IPS-15b (cell line): Measurements from ENCODE around the gene ZNF345.

Source experiments
- H3K27me3 ChIP-seq: one replicate; pipeline ENCODE4 v1.6.1; 2013; ENCODE audit warnings: low read length; ENCODE audit not compliant: control insufficient read depth, insufficient read depth
- H3K36me3 ChIP-seq: one replicate; pipeline ENCODE4 v1.6.1; 2013; ENCODE audit warnings: low read length; ENCODE audit not compliant: control insufficient read depth, insufficient read depth
- H3K4me1 ChIP-seq: one replicate; pipeline ENCODE4 v1.6.1; 2013; ENCODE audit warnings: mild to moderate bottlenecking, low read length; ENCODE audit not compliant: control insufficient read depth, insufficient read depth
- H3K4me3 ChIP-seq: one replicate; pipeline ENCODE4 v1.5.1; 2013; ENCODE audit warnings: low read depth, low read length
- H3K9ac ChIP-seq: one replicate; pipeline ENCODE4 v1.6.1; 2013; ENCODE audit warnings: low read depth, mild to moderate bottlenecking, low read length
- H3K9me3 ChIP-seq: one replicate; pipeline ENCODE4 v1.6.1; 2013; ENCODE audit warnings: mild to moderate bottlenecking, low read length; ENCODE audit not compliant: control insufficient read depth, insufficient read depth

Gene ZNF345

DNA sequence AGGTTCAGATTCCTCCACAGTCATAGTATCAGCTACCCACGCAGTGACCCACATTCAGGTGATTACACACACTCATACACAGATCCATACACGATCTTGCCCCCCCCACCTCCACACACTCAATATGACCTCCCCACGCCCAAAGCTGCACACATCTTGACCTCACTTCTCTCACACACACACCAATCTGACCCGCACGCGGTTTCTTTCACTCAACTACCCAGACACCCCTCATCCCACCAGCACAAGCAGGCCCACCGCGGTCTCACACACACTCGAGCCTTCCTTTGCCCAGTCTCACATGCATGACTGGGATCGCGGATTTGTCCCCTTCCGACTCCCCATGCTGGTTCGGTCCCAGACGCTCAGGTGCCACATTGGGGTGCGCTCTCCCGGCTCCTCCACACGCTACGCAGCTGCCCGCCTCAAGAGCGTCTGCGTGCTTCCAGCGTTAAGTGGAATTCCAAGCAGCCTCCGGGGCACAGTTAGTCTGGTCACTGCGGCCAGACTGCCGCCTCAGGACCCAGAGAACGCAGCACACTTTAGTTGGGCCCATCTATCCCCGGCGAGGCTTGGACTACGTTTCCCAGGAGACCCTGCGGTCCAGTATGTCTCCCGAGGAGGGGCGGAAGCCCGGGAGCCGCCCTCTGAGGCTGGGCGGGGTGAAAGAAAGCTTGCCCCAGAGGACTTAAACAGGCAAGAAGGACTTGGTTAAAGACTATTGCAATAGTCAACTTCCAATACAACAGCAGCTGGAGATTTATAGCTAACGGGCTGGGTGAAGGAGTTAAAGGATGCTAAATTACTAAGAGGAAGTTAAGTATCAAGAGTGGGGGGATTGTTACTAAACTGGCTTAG, 746 bp upstream of the ZNF345 start:
- Histone ChIP-seq H3K36me3 (peaks cover 6% of the 10 kb centered on the region), H3K4me1 (peaks cover 4% of the 10 kb centered on the region), H3K27me3 (no peaks in the 10 kb centered on the region), H3K4me3 (peak overlapping the region; percentile 91), H3K9me3 (no peaks in the 10 kb centered on the region), H3K9ac (peak overlapping the region; percentile 95)

GRCh38 chr19:36851898-36852297, 1.2 kb downstream of the ZNF345 start:
- Histone ChIP-seq H3K4me3 (peak overlapping the region; percentile 91), H3K9ac (no peak overlapping the region), H3K9me3 (no peaks in the 10 kb centered on the region), H3K36me3 (peaks cover 6% of the 10 kb centered on the region), H3K27me3 (no peaks in the 10 kb centered on the region), H3K4me1 (peaks cover 4% of the 10 kb centered on the region)

GRCh38 chr19:36876993-36877938, 26.6 kb downstream of the ZNF345 start:
- no peaks in the 10 kb centered on the region for H3K4me1 ChIP-seq
- H3K9ac ChIP-seq: no peak overlapping the region
- H3K4me3 ChIP-seq: no peak overlapping the region
- H3K36me3 ChIP-seq: no peaks in the 10 kb centered on the region
- H3K9me3 ChIP-seq: peaks cover 30% of the 10 kb centered on the region
- H3K27me3 ChIP-seq: no peaks in the 10 kb centered on the region

DNA sequence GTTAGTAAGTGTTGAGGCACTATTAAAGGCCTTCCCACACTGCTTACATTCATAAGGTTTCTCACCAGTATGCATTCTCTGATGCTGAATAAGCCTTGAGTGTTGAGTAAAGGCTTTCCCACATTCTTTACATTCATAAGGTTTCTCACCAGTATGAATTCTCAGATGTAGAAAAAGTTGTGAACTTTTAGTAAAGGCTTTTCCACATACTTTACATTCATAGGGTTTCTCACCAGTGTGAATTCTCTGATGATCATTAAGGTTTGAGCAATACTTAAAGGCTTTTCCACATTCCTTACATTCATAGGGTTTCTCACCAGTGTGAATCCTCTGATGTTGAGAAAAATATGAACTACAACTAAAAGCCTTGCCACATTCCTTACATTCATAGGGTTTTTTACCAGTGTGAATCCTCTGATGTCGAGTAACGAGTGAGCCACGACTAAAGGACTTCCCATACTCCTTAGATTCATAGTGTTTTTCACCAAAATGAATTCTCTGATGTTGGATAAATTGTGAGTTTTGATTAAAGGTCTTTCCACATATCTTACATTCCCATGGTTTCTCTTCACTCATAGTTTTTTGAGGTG, 41.2 kb downstream of the ZNF345 start:
- Histone ChIP-seq H3K27me3 (no peaks in the 10 kb centered on the region), H3K9ac (no peak overlapping the region), H3K9me3 (peaks cover 50% of the 10 kb centered on the region), H3K4me1 (no peaks in the 10 kb centered on the region), H3K36me3 (peaks cover 10% of the 10 kb centered on the region), H3K4me3 (no peak overlapping the region)

- Histone ChIP-seq H3K4me3 (no peak overlapping the region), H3K27me3 (no peaks in the 10 kb centered on the region), H3K36me3 (peaks cover 10% of the 10 kb centered on the region), H3K9ac (no peak overlapping the region), H3K9me3 (peaks cover 49% of the 10 kb centered on the region), H3K4me1 (no peaks in the 10 kb centered on the region)
Observed at GRCh38 chr19:36894849-36895383, 44.2 kb downstream of the ZNF345 start.

DNA sequence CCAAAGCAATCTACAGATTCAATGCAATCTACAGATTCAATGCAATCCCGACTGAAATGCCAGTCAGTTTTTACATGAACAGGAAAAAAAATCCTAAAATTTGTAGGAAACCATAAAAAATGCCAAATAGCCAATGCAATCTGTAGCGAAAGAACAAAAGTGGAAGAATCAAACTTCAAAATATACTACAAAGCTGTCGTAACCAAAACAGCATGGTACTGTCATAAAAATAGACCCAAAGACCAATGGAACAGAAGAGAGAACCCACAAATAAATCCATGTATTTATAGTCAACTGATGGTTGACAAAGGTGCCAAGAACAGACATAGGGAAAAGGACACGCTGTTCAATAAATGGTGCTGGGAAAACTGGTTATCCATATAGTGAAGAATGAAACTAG, 47.7 kb downstream of the ZNF345 start:
- Histone ChIP-seq H3K4me3 (no peak overlapping the region), H3K9me3 (peaks cover 22% of the 10 kb centered on the region), H3K36me3 (no peaks in the 10 kb centered on the region)

DNA sequence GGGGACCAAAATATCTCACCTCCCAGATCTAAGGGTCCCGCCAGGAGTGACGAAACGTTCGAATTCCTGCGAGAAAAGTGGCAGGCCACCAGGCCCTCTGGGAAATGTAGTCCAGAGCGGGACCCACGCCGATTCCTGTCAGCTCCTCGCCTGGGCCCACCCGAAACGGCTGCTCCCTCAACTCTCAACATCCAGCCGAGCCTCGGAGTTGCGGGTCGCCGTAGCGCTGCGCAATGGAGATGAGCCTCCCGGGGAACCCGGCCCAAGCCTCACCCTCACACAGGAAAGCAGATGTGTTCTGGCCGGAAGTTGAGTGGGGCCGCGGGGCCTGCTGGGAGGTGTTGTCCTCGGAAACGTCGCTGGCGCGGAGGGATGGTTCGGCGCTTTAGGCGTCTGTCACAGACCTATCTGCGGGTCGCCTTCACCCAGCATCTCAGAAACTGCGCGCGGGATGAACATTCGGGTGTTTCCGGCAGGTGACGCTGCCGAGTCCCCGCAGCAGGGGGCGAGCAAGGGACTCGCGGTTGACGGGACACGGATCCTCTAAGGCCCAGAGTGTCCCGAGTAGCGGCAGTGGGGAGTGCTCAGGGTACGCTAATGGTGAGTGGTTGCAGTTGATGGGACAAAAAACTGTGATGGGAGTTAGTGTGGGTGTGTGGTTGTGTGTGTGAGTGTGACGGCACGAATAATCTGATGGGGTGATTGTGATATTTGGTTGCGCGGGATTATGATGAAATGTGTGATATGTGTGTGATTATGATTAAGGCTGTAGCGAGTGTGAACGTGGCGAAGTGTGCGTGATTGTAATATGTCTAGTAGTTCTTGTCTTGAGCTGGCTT, 65.5 kb downstream of the ZNF345 start, which contains the start of the genes ZNF568 and ZNF829:
TSS of gene ZNF568 (plus strand) at position 341 of the 839 bp plus-strand sequence. CDS start 6,439 bp downstream, outside the sequence.
TSS of gene ZNF829 (minus strand) at position 300 of the 839 bp plus-strand sequence. CDS start 1,124 bp downstream, outside the sequence.
- Histone ChIP-seq H3K9me3 (no peaks in the 10 kb centered on the region), H3K4me3 (peak within 1 kb of the TSS; percentile 97), H3K27me3 (no peaks in the 10 kb centered on the region), H3K36me3 (no peaks in the 10 kb centered on the region), H3K9ac (peak within 1 kb of the TSS; percentile 57), H3K4me1 (no peaks in the 10 kb centered on the region)

More for the DNA sequence above, 47.7 kb downstream of the ZNF345 start:
- Histone ChIP-seq H3K4me1 (no peaks in the 10 kb centered on the region), H3K9ac (no peak overlapping the region), H3K27me3 (no peaks in the 10 kb centered on the region)

GRCh38 chr19:36916991-36917390, 66.3 kb downstream of the ZNF345 start:
- Histone ChIP-seq H3K27me3 (no peaks in the 10 kb centered on the region), H3K4me3 (peak overlapping the region; percentile 97), H3K36me3 (no peaks in the 10 kb centered on the region), H3K9ac (no peak overlapping the region), H3K9me3 (no peaks in the 10 kb centered on the region), H3K4me1 (no peaks in the 10 kb centered on the region)

DNA sequence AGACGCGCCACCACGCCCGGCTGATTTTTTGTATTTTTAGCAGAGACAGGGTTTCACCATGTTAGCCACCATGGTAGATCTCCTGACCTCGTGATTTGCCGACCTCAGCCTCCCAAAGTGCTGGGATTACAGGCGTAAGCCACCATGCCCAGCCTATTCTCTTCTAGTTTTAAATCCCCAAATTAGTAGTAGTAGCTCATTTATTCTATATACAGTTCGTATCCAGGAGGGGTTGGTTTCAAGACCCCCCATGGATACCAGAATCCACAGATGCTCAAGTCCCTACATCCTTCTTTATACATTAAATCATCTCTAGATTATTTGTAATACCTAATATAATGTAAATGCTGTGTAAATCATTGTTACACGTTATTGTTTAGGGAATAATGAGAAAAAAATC, 67.4 kb downstream of the ZNF345 start:
- Histone ChIP-seq H3K9ac (no peak overlapping the region), H3K9me3 (no peaks in the 10 kb centered on the region), H3K4me3 (no peak overlapping the region), H3K4me1 (no peaks in the 10 kb centered on the region), H3K27me3 (no peaks in the 10 kb centered on the region), H3K36me3 (no peaks in the 10 kb centered on the region)
